Panc1 (cell line): ENCODE results near the gene LIPT2. TPM values are rescaled to one million over a fixed set of nuclear protein-coding genes. Genes with fewer than 3 reads are reported as not detected.

ENCODE experiments used
- ATAC-seq: fragments of 200-7000 bp; cut with Tn5 transposase; 2 replicates; pipeline ENCODE4 v1.9.1; 2020; ENCODE audit warnings: mild to moderate bottlenecking, moderate library complexity
- BruUV-seq: library from RNA; stranded (reverse); fragments of 400-500 nt; replicated peaks from 2 replicates; lab custom pipeline; 2021; lab: Mats Ljungman, UMichigan
- CTCF ChIA-PET: fragments of 300-600 bp; sonication (Branson Sonifier 250); formaldehyde crosslinking; loops from one replicate; lab custom pipeline; 2022; ENCODE audit warnings: antibody characterized with exemption; lab: Charles Lee
- POLR2A ChIA-PET: fragments of 300-600 bp; sonication (Branson Sonifier 250); formaldehyde crosslinking; loops from one replicate; lab custom pipeline; 2022; ENCODE audit warnings: antibody characterized with exemption; lab: Charles Lee
- DNase-seq: peaks from one replicate; pipeline ENCODE4 v3.0.0-alpha.2; 2010; ENCODE audit warnings: low read depth, low spot score
- H3K27ac ChIP-seq: 2 replicates; pipeline ENCODE4 v1.5.1; 2011; ENCODE audit warnings: mild to moderate bottlenecking, low read length, inconsistent platforms
- H3K27me3 ChIP-seq: fragments of 200-500 bp; sonication (Bioruptor generic); 2 replicates; pipeline ENCODE4 v1.6.0; 2014; ENCODE audit warnings: low read length, inconsistent platforms; ENCODE audit not compliant: control insufficient read depth, insufficient read depth
- H3K36me3 ChIP-seq: fragments of 200-500 bp; sonication (Bioruptor generic); 2 replicates; pipeline ENCODE4 v1.5.1; 2014; ENCODE audit warnings: inconsistent platforms, mild to moderate bottlenecking, low read length, moderate library complexity; ENCODE audit not compliant: control insufficient read depth, insufficient read depth
- H3K4me1 ChIP-seq: 2 replicates; pipeline ENCODE4 v1.5.1; 2011; ENCODE audit warnings: inconsistent platforms, mild to moderate bottlenecking, low read length, moderate library complexity; ENCODE audit not compliant: control insufficient read depth, insufficient read depth
- H3K4me3 ChIP-seq, 2 experiments: 2 replicates each; pipeline ENCODE4 v1.5.1; 2011 to 2012; ENCODE audit warnings: low read depth in 2 of 2, low read length in 2 of 2, mild to moderate bottlenecking in 2 of 2, inconsistent platforms in 1 of 2, moderate library complexity in 1 of 2
- H3K9me3 ChIP-seq: fragments of 200-500 bp; sonication (Bioruptor generic); 2 replicates; pipeline ENCODE4 v1.5.1; 2014; ENCODE audit warnings: low read depth, mild to moderate bottlenecking, inconsistent platforms, low read length, moderate library complexity; ENCODE audit not compliant: control insufficient read depth, insufficient read depth
- CTCF ChIP-seq: fragments of 450-650 bp; IDR thresholded peaks from 2 replicates; pipeline ENCODE4 v1.5.1; 2017; ENCODE audit warnings: mild to moderate bottlenecking
- POLR2AphosphoS5 ChIP-seq: IDR thresholded peaks from 2 replicates; pipeline ENCODE4 v1.6.1; 2012; ENCODE audit warnings: mild to moderate bottlenecking, low read depth, low read length, moderate library complexity
- REST ChIP-seq, 2 experiments: IDR thresholded peaks; 2 replicates each; pipeline ENCODE4 v1.6.1; 2011 to 2012; ENCODE audit warnings: low read depth in 2 of 2, control low read depth in 1 of 2, low read length in 1 of 2, mild to moderate bottlenecking in 1 of 2, moderate library complexity in 1 of 2; ENCODE audit not compliant: insufficient read depth in 1 of 2
- SIN3A ChIP-seq: IDR thresholded peaks from 2 replicates; pipeline ENCODE4 v1.6.1; 2012; ENCODE audit warnings: low read depth, mild to moderate bottlenecking, low read length, moderate library complexity, borderline replicate concordance; ENCODE audit not compliant: insufficient read depth
- TCF7L2 ChIP-seq: IDR thresholded peaks from 2 replicates; pipeline ENCODE4 v1.6.1; 2011; ENCODE audit warnings: mild to moderate bottlenecking, low read depth, low read length, inconsistent platforms
- in situ Hi-C: cut with HindIII; loops from 2 replicates; pipeline ENCODE4 v1.10.0; 2016; ENCODE audit warnings: low sequenced_read_pairs, low pct_unique_long_range_greater_than_20kb
- intact Hi-C: fragments of 100-400 bp; cut with micrococcal nuclease; formaldehyde crosslinking; loops from one replicate; pipeline ENCODE4 v1.10.0; 2022; ENCODE audit not compliant: unreplicated experiment
- total RNA-seq: library from RNA; stranded (reverse); gene quantifications from one replicate; pipeline ENCODE4 v1.2.1, GENCODE V29; 2021; ENCODE audit not compliant: unreplicated experiment

The LIPT2 gene
- total RNA-seq, 1 experiment from 2014 or later = 6.2 TPM

GRCh38 chr11:74449369-74449931 lies 44.1 kb downstream of the LIPT2 start:
- H3K9me3 ChIP-seq = no peaks in the 10 kb centered on the region
- no peaks in the 10 kb centered on the region for H3K36me3 ChIP-seq
- no TSS peak for BruUV-seq
- no peaks in the 10 kb centered on the region for H3K4me1 ChIP-seq
- no peak overlapping the region for H3K4me3 ChIP-seq
- H3K27ac ChIP-seq = no peak overlapping the region
- TF ChIP-seq SIN3A (no peak), CTCF (peak; percentile 86), REST (IDR thresholded peaks at IDR 0.05; ENCODE audit: insufficient read depth in 1 of 2, low read depth in 2 of 2, low read length in 1 of 2) (no peak)
- DNase-seq (peak; percentile 65), ATAC-seq (peak; percentile 87)
- in situ Hi-C loops = no loop called here
- peaks cover 2% of the 10 kb centered on the region; the same call in 1 of the 2 replicates for H3K27me3 ChIP-seq
- ChIA-PET CTCF (interaction anchor here (0.6 to 2.5 kb wide), 14 partner anchors 13 to 375 kb away, joined by 3 to 36 read pairs (median 4); partner anchors contain the start of gene PGM2L1), POLR2A (no interaction called here)
- intact Hi-C loops = loop anchor here (2.0 kb wide), 2 partner anchors 61 to 193 kb away; no protein-coding TSS in a partner anchor

- ATAC-seq (no peak), DNase-seq (no peak)
- H3K4me1 ChIP-seq = peaks cover 9% of the 10 kb centered on the region
- no peak overlapping the region for H3K4me3 ChIP-seq
- H3K36me3 ChIP-seq = no peaks in the 10 kb centered on the region
- in situ Hi-C loops (no loop called here), intact Hi-C loops (loop anchor here (2.0 kb wide), 2 partner anchors 59 to 191 kb away; no protein-coding TSS in a partner anchor)
- H3K9me3 ChIP-seq = no peaks in the 10 kb centered on the region
- BruUV-seq = no TSS peak
- no peak overlapping the region for H3K27ac ChIP-seq
- TF ChIP-seq SIN3A = no peak
- no peak for TF ChIP-seq POLR2AphosphoS5
- no peak for TF ChIP-seq CTCF
- no peak for TF ChIP-seq REST (IDR thresholded peaks at IDR 0.05; ENCODE audit: insufficient read depth in 1 of 2, low read depth in 2 of 2, low read length in 1 of 2)
- TF ChIP-seq TCF7L2 = no peak
- peaks cover 2% of the 10 kb centered on the region; the same call in 1 of the 2 replicates for H3K27me3 ChIP-seq
- ChIA-PET CTCF (interaction anchor here (1.0 to 1.9 kb wide), 3 partner anchors 59 to 192 kb away, joined by 4 to 6 read pairs (median 5); no protein-coding TSS in a partner anchor), POLR2A (no interaction called here)
Observed at GRCh38 chr11:74447720-74448119, 45.8 kb downstream of the LIPT2 start.
